Lower lobe of right lung (tissue), 2 donors: ENCODE measurements around the gene AMIGO3. TPM values are rescaled to one million over a fixed set of nuclear protein-coding genes. Genes with fewer than 3 reads are reported as not detected.

ENCODE experiments used
- ATAC-seq, 2 donors: fragments of 200-7000 bp; cut with Tn5 transposase; one replicate each; pipeline ENCODE4 v1.9.1; 2020 to 2022; ENCODE audit warnings: mild to moderate bottlenecking in 2 of 2, moderate library complexity in 2 of 2
- DNase-seq: peaks from one replicate; pipeline ENCODE4 v3.0.0-alpha.2; 2020
- H3K27ac ChIP-seq: fragments of 200-600 bp; one replicate; pipeline ENCODE4 v1.8.0; 2022
- H3K27me3 ChIP-seq: fragments of 200-600 bp; one replicate; pipeline ENCODE4 v1.8.0; 2022; ENCODE audit warnings: low read depth
- H3K36me3 ChIP-seq: fragments of 200-600 bp; one replicate; pipeline ENCODE4 v1.8.0; 2022; ENCODE audit warnings: mild to moderate bottlenecking
- H3K4me1 ChIP-seq: fragments of 200-600 bp; one replicate; pipeline ENCODE4 v1.8.0; 2022
- H3K4me3 ChIP-seq: fragments of 200-600 bp; one replicate; pipeline ENCODE4 v1.8.0; 2022; ENCODE audit warnings: mild to moderate bottlenecking
- H3K9me3 ChIP-seq: fragments of 200-600 bp; one replicate; pipeline ENCODE4 v1.8.0; 2022
- CTCF ChIP-seq: fragments of 200-600 bp; IDR thresholded peaks from one replicate; pipeline ENCODE4 v1.8.0; 2022; ENCODE audit warnings: antibody characterized with exemption, mild to moderate bottlenecking
- intact Hi-C: fragments of 100-400 bp; cut with DNase I; formaldehyde crosslinking; loops from one replicate; pipeline ENCODE4 v1.11.0; 2022
- total RNA-seq: library from RNA; stranded (reverse); fragmentation: NEBNext Ultra II Directional; extraction: Animal tissue kit (Norgen Biotek cat#: 25700); gene quantifications from one replicate; pipeline ENCODE4 v1.2.1, GENCODE V29; 2021
- donor health status: DM: no; HTN: yes; CAD: no; lungs with severe emphysema.

AMIGO3 gene
- total RNA-seq, 1 donor from 2014 or later: not detected

DNA sequence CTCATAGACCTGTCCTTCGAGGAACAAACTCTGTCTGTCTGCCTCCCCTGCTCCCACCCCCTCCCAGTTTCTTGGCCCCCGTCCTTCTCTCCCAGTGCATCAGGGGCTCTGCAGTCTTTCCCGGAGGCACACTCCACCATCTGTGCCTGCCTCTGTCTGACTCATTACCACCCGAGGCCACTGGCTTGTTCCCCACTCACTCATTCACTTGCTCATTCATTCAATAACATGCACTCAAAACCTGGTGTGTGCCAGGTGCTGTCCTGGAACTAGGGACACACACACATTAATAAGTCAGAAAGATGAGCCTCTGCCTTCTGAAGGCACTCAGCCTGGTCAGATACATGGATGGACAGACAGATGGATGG is 12.4 kb downstream of the AMIGO3 start:
- no peaks in the 10 kb centered on the region for H3K9me3 ChIP-seq
- no peak overlapping the region for H3K4me3 ChIP-seq
- no peak for TF ChIP-seq CTCF
- H3K4me1 ChIP-seq: peaks cover 8% of the 10 kb centered on the region
- H3K27me3 ChIP-seq: no peaks in the 10 kb centered on the region
- DNase-seq (no peak), ATAC-seq (no peak)
- no peak overlapping the region for H3K27ac ChIP-seq
- intact Hi-C loops: no loop called here
- H3K36me3 ChIP-seq: peaks cover 53% of the 10 kb centered on the region

DNA sequence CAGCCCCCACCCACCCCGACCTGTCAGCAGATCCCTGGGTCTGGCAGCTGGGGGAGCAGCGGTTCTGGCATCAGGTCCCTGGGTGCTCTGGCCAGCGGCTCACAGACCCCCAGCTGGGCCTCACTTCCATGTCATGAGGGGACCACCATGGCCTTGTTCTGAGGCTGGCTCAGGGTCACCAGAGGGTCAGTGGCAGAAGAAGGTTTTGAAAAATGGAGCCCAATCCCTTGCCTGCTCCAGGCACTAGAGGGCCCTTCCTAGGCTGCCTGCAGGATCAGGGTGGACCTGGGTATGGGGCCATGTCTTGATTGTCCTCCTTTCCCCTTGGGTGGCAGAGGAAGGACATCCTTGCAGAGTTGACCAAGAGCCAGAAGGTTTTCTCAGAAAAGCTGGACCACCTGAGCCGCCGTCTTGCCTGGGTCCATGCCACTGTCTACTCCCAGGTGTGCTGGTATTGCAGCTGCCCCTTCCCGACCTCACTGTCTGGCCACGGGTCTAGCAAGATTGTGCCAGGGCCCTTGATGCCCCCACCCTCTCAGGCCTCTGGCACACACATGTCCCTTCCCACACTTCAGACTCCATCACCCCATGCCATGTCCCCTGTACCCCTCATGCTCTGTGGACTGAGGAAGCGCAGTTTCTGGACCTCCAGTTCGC is 12.9 kb downstream of the AMIGO3 start:
- Histone ChIP-seq H3K36me3 (peaks cover 58% of the 10 kb centered on the region), H3K27ac (no peak overlapping the region), H3K4me3 (no peak overlapping the region), H3K9me3 (no peaks in the 10 kb centered on the region), H3K4me1 (peaks cover 8% of the 10 kb centered on the region), H3K27me3 (no peaks in the 10 kb centered on the region)
- no peak for DNase-seq
- intact Hi-C loops: no loop called here
- no peak for TF ChIP-seq CTCF
- no peak for ATAC-seq

DNA sequence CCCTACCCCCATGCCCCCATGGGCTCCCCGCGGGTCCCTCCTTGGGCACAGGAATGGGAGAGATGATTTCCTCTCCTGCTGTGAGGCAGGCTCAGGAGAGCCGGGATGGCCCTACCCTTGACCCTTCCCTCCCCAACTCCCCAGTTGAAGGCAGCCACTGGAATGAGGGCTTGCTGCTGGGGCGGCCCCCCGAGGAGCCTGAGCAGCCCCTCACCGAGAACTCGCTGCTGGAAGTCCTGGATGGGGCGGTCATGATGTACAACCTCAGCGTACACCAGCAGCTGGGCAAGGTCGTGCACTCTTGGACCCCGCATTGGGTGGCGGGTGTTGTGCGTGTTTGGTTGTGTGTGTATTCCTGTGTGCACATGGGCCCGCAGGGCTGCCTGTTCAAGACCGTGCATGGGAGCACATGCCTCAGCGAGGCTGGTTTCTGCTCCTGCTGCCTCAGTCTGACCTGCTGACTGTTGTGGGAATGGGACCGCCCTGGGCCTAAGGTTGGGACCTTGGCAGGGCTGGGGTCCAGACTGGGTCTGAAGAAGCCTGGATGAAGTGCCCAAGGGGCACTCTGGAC is 14.0 kb downstream of the AMIGO3 start:
- no peaks in the 10 kb centered on the region for H3K9me3 ChIP-seq
- H3K4me3 ChIP-seq: no peak overlapping the region
- peaks cover 8% of the 10 kb centered on the region for H3K4me1 ChIP-seq
- intact Hi-C loops: no loop called here
- ATAC-seq: no peak
- peaks cover 61% of the 10 kb centered on the region for H3K36me3 ChIP-seq
- TF ChIP-seq CTCF: no peak
- DNase-seq: no peak
- H3K27me3 ChIP-seq: no peaks in the 10 kb centered on the region
- H3K27ac ChIP-seq: no peak overlapping the region

GRCh38 chr3:49704629-49705028 is 14.9 kb downstream of the AMIGO3 start:
- no peak for TF ChIP-seq CTCF
- no peaks in the 10 kb centered on the region for H3K27me3 ChIP-seq
- H3K36me3 ChIP-seq: peaks cover 70% of the 10 kb centered on the region
- intact Hi-C loops: no loop called here
- H3K27ac ChIP-seq: no peak overlapping the region
- DNase-seq (no peak), ATAC-seq (no peak)
- H3K9me3 ChIP-seq: no peaks in the 10 kb centered on the region
- H3K4me3 ChIP-seq: no peak overlapping the region
- peaks cover 8% of the 10 kb centered on the region for H3K4me1 ChIP-seq

DNA sequence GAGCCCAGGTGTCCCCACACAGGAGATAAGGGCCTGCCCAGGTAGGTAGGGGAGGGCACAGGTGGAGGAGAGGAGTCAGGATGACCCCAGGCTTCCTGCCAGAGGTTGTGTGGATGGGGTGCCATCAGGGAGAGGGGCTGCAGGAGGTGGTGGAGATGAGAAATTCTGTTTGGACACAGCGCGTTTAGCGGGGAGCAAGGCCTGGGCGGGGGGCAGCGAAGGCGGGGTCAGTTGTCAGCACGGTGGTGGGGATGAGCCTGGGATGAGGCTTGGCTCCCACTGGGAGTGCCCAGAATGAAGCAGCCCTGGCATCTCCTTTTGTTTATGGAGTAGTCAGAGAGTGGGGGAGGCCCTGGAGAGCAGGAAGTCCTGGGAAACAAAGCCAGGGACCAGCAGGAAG is 15.5 kb downstream of the AMIGO3 start:
- H3K36me3 ChIP-seq: peaks cover 74% of the 10 kb centered on the region
- H3K27me3 ChIP-seq: no peaks in the 10 kb centered on the region
- H3K4me1 ChIP-seq: peaks cover 8% of the 10 kb centered on the region
- ATAC-seq (no peak), DNase-seq (no peak)
- no peak overlapping the region for H3K4me3 ChIP-seq
- no peak overlapping the region for H3K27ac ChIP-seq
- intact Hi-C loops: no loop called here
- H3K9me3 ChIP-seq: no peaks in the 10 kb centered on the region
- no peak for TF ChIP-seq CTCF
